C4-2B (cell line): ENCODE results near the gene SHMT2.

ENCODE experiments used
- ZFX ChIP-seq: fragments of 450-650 bp; IDR thresholded peaks from 2 replicates; pipeline ENCODE4 v1.6.1; 2017
- TF ChIP-seq, protein P1 (sequence below): fragments of 450-650 bp; conservative IDR thresholded peaks from 2 replicates; pipeline ENCODE4 v1.5.1; 2017; ENCODE audit warnings: mild to moderate bottlenecking

DNA sequence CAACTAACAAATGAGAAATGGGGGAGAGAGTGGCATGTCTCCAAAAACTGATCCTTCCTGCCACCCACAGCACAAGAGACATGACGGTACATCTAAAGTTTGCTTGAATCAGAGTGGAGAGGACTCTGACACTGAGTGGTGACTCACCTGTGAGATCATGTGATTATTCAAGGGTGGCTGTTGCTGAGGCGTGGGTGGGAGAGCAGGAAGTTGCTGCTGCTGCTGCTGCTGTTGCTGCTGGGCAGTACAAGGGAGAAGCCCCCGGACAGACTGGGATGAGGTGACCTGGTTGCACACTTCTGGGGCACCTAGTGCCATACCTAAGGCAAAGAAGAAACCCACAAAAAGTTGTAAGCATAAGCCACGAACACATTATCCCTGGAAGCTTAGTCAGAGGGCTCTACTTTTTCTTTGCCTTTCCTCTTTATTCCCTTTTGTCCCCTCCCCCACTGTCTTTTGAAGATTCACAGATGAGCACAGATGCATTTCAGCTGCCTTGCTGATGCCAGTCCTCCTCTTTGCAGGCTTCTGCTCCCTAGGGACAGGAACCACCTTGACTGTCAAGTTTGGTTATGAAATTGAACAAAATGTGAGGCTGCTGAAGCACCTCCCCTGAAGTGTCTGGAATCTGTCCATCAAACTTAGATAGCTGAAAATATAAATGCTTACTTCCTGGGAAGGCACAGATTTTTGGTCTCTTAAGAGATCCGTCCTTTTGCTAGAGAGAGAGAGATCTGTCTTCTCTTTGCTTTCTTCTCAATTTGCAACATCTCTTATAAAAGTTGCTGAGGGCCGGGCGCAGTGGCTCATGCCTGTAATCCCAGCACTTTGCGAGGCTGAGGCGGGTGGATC lies 50.9 kb downstream of the SHMT2 start:
- TF ChIP-seq, protein P1, sequence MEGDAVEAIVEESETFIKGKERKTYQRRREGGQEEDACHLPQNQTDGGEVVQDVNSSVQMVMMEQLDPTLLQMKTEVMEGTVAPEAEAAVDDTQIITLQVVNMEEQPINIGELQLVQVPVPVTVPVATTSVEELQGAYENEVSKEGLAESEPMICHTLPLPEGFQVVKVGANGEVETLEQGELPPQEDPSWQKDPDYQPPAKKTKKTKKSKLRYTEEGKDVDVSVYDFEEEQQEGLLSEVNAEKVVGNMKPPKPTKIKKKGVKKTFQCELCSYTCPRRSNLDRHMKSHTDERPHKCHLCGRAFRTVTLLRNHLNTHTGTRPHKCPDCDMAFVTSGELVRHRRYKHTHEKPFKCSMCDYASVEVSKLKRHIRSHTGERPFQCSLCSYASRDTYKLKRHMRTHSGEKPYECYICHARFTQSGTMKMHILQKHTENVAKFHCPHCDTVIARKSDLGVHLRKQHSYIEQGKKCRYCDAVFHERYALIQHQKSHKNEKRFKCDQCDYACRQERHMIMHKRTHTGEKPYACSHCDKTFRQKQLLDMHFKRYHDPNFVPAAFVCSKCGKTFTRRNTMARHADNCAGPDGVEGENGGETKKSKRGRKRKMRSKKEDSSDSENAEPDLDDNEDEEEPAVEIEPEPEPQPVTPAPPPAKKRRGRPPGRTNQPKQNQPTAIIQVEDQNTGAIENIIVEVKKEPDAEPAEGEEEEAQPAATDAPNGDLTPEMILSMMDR = no peak
- no peak for TF ChIP-seq ZFX
